ENCODE measurements around the gene XXYLT1.
"Not testable (repeated sequence)": the region's sequence is repeated elsewhere in the genome, so short reads cannot be mapped to it uniquely, and the experiment has no call there.

The XXYLT1 gene, protein sequence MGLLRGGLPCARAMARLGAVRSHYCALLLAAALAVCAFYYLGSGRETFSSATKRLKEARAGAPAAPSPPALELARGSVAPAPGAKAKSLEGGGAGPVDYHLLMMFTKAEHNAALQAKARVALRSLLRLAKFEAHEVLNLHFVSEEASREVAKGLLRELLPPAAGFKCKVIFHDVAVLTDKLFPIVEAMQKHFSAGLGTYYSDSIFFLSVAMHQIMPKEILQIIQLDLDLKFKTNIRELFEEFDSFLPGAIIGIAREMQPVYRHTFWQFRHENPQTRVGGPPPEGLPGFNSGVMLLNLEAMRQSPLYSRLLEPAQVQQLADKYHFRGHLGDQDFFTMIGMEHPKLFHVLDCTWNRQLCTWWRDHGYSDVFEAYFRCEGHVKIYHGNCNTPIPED

DNA sequence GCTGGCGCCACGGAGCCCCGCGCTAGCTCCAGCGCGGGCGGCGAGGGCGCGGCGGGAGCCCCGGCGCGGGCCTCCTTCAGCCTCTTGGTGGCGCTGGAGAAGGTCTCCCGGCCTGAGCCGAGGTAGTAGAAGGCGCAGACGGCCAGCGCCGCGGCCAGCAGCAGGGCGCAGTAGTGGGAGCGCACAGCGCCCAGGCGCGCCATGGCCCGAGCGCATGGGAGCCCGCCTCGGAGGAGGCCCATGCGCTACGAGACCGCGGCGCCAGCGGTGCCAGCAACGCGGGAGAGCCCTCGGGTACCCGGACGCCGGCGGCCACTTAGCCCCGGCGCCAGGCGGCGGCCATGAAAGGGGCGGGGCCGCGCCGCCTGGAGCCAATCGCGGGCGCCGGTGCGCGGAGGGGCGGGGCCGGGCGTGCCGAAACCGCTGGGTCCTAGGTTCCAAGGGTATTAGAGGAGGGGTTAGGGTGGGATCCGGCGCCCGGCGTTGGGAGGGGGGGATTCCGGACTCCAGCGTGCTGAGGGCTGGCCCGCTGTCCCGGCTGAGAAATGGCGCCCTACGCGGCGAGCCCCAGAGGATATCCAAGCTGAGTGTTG is at the start of gene XXYLT1:
XXYLT1 (minus strand) TSS at position 343 of the 593 bp plus-strand sequence; CDS start at position 242, 101 bp downstream.
- peak; percentile 70 for DNase-seq

DNA sequence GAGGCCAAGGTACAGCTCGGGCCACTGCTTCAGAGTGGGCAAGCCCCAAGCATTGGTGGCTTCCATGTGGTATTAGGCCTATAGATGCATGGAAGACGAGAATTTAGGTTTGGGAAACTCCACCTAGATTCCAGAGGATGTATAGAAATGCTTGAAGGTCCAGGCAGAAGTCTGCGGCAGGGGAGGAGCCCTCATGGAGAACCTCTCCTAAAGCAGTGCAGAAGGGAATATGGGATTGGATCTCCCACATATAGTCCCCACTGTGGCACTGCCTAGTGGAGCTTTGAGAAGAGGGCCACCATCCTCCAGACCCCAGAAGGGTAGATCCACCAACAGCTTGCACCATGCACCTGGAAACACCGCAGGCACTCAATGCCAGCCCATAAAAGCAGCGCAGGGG is 48.1 kb upstream of the XXYLT1 start:
- no peak for DNase-seq

DNA sequence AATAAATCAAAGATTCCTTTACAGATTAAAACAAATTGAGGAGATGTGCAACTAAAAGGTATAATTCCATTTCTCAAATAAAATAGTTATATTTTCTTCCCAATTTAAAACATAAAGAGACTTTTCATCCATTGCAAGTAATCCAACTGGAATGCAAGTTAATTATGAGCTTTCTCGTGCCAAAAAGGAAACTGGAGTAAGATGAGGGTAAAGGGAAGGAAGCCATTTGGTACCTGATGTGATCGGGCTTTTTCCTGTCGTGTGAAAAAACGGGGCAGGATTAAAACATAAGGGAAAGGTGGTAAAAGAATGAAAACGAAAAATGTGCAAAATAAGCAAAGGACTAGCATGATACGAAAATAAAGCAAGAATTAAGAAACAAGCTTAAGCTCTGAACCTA is 41.8 kb upstream of the XXYLT1 start:
- DNase-seq, result no peak

DNA sequence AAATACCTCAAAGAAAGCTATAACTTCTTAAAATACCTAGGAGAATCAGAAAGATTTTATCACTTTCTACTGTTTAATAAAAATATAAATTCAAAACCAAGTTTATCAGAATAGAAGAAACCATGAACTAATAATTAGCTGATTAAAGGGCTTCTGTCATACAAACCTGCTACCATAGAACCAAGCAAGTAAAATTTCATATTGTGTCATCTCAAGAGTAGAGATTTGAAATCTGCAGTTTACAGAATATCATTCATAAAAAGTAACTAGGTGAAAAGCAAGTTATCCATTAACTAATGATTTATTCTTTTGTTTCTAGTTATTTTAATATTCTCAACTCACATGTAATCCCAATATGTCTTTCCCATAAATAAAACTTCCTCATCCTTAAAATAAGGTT is 36.8 kb upstream of the XXYLT1 start:
- DNase-seq, result no peak

DNA sequence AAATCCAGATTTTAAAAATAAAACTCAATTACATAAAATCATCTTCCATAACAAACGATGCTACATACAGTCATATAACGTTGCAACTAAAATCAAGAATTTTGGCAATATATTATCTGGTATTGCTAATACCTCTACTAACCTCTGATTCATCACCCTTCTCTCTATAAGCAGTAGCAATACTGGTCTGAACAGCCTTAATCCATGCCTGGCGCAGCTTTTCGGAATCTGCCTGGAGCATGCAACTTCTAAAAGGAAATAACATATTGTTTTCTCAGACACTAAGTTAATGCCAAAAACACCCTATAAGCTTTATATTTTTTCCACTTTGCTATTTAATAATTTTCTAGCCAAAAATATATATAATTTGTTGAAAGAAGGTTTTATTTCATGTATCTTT is 35.4 kb upstream of the XXYLT1 start:
- no peak for DNase-seq

DNA sequence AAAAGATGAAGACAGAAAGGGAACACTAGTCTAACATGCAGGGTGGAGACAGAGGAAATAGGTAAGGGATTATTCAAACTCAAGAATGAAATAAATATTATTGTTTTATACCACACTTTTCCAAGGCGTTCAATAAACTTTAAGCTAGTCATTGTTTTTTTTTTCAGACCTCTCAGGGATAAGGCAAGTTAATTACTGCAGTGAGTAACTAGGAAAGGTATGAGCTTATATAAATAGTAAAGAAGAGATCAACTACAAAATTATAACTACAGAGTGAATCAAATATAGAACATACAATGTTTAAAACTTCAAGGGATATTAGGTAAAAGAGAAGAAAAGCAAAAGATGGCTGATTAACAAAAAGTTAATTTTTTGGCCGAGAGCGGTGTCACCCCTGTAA is 31.5 kb upstream of the XXYLT1 start:
- no peak for DNase-seq

DNA sequence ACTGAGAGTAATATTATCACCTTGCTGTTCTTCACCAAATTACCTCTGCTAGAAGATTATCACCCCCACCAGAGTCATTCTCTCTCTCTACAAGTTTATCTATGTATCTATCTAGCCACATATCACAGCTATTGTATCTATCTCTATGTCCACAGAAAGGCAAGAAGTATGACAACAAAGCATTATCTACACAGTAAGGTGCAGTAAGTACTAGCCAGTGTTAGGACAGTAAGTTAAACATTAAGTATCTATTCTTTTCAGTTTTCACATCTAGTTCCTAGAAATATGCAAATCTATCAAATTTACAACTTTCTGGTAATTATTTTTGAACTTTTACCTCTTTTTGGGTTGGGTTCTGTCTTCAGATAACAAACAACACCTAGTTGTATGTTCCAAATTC is 26.5 kb upstream of the XXYLT1 start:
- no peak for DNase-seq

DNA sequence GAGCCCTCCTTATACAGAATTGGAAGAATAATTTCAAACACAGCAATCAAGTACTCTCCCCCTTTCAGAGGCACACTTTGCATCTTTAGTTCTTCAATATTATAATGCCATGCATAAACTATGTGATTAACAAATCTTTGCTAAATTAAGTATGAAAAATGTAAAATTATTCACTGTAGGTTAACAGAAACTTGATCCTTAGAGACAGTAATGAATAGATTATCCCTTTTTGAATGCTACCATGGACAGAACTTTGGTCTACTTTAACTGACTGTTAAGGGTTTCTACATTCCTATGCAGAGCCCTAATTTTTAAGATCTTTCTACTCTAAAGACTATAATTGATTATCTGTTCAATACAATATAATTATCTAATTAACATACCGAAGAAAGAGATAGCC is 25.7 kb upstream of the XXYLT1 start:
- no peak for DNase-seq

DNA sequence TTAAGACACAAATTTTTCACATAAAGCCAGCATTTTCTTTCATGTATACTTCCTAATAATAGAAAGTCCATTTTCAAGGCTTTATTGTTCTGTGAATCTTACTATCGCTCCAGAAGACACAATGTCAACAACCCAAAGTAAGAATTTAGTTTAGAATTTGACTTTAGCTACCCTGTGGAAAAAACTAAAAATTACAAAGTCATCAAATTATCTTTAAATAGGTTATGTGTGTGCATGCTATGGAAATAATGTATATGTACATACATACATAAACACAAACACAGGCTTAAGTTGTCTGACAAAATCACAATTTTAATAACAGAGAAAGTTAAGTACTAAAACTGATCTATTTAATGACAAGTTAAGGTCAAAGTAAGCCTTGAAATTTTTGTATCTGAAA is 20.2 kb upstream of the XXYLT1 start:
- no peak for DNase-seq

DNA sequence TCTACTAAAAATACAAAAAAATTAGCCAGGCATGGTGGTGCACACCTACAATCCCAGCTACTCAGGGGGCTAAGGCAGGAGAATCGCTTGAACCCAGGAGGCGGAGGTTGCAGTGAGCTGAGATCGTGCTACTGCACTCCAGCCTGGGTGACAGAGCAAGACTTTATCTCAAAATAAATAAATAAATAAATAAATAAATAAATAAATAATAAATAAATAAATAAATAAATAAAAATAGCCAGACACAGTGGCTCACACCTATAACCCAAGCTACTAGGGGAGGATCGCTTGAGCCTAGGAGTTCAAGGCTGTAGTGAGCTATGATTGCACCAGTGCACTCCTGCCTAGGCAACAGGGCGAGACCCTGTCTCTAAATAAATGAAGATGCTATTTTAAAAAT is 19.7 kb upstream of the XXYLT1 start:
- not testable (repeated sequence) for DNase-seq

DNA sequence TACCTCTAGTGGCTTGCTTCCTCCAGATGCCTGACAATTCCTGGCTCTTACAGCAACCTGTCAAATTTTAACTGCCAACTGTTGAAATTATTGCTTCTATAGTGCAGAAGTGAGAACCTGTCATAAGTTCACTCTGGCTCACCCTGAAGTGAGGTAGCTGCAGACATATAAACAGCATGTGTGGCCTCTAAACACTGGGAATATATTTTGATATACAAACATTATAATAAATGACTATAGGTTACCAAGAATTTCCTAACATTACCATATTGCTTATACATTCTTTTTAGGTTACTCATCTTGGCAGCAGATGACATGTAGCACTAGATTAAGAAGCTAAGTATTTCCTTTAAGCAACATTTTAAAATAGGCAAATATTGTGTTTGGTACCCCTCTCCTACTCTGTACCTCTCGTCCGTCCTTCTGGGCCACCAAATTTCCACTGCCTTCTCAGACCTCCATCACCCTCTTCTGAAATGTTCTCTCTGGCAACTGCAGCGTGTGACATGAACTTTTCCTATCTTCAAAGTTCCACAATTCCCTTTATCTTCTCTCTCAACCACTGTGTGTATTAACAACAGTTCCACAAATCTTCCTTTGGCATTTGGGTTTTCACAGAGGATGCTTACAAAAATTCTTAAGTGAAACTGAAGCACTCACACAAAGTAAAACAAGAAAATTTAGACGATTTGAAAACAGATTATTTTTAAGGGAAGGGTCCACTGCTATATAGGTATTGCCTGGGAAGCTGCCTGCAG is 15.3 kb upstream of the XXYLT1 start:
- DNase-seq, result no peak

DNA sequence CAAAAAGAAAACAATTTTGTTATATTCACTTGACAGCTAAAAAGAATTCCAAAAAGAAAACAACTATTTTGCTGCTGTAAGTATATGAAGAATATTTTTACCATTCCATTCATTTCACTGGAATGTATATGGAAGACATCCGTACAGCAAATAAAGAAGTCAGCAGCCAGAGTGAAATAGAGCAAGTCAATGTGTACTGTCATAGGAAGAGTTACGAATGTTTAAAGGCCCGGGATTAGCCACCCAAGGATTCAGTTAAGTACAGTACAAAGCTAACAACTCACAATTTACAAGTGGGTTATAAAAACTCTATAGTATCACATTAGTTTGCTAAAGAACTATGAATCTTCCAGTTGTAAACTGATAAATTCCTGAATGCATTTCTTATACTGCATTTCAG is 14.4 kb upstream of the XXYLT1 start:
- DNase-seq, result no peak

DNA sequence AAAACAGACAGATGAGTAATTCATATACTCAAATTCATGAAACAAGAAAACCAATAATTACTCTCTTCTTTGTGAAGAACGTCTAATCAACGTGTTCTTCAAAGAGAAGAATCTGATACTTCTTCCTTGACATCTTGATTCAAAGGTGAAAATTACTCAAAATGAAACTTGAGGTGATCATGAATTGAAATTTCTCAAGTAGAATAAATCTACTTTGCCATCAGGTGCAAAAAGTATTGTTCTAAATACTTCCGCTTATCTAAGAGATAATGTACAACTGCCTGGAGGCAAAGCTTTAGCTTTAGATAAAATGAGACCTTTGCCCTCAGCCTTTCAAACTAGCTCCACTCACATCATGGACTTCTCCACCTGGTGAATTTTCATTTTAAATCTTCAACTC is 13.9 kb upstream of the XXYLT1 start:
- DNase-seq, result no peak

DNA sequence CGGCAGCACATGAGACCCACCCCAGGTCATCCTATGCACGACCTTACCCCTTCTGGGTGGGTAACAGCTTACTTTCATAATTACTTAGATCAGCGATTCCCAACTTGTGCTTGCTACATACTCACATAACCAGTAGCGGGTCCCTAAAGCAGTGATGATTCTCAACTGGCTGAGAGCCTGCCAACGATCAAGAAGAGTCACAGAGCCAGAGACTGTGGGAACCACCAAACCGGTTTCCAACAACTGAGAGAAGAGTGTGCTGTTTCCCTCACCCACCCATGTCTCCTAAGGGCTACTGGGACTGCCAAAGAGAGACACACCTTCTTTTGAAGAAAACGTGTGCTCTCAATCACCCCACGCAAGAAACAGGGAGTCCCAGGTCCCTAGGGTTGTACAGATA is 12.0 kb upstream of the XXYLT1 start:
- no peak for DNase-seq

DNA sequence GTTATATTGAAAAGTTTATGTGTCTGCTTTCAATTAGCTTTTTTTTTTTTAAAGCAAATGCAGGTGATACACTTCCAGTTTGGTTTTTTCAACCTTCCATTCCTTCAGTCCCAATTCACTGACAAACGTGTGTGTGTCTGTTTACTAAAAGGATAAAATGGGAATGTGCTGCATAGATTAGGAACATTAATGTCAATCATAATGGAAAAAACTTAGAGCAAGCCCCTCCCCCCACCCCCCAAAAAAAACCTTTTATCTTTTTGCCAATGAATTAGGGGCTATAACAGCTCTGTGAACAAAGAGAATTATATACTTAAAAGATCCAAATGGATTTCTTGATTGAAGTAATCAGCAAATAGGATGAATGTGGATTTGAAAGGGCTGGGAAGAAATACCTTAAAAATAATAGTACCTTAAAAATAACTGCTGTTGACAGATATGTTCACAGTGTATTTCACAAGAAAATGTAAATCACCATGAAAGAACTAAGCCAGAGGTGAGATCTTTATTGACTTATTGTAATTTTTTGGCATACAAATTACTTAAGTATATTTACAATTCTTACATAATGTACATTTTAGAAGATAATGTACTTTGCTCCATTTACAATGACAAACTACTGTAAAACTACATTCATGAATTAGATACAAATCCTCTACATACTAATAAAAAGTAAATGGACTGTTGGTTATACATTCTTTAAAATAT is 3.5 kb upstream of the XXYLT1 start:
- DNase-seq, result no peak

DNA sequence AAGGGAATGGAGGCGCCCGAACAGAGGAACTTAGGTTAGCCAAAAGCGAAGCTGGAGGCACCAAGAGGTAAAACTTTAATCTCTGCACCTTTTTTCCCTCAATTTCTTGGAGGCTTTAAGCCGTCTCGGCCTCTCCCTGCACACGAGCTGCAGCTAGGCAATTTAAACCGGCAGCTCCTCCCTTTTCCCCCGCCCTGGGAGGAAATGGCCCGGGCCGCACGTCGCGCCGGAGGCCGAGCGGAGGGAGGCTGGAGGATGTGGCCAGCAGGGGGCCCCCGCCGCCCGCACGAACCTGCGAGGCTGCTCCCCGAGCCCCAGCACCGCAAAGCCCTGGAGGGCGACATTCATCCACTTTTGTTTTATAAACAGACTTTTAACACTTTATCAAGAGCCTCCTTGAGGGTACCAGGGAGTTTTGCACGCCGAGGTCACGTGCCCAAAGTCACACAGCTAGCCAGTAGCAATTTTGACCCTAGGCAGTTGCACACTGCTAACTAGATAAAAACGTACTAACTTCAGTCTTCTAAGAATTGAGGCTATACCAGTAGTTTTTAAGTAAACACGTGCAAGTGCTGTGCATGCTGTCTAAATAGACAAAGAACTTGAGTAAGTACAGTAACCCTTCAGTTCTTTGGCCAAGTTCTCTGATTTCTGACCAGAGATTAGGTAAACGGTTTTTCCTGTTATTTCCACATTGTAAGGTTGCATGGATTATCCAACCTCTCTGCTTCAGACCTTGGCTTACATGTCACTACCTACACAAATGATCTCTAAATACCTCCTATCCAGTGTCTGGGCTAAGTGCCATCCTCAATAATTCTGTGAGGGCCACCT is 668 bp upstream of the XXYLT1 start:
- peak; percentile 70 for DNase-seq

DNA sequence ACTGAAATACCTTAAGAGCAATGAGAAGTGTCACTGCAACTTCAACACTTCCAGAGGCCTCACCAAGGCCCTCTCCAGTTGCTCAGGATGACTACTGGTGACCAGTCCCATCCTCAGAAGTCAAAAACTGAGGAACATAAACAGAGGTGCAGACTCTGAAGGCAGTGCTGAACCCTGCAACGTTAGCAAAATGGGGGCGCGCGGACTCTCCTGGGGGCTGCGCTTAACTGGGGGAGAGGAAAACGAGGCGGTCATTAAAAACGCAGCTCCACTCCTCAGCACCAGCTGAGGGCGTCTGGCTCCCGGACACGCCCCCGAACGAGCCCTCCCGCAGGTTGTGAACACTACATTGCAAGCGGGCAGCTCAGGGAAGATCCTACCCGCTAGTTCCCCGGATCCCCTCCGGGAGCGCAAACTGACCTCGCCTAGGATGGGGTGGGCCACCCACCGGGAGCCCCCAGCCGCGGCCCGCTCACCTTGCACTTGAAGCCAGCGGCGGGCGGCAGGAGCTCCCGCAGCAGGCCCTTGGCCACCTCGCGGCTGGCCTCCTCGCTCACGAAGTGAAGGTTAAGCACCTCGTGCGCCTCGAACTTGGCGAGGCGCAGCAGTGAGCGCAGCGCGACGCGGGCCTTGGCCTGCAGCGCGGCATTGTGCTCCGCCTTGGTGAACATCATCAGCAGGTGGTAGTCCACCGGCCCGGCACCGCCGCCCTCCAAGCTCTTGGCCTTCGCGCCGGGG is 711 bp downstream of the XXYLT1 start:
- no peak for DNase-seq

DNA sequence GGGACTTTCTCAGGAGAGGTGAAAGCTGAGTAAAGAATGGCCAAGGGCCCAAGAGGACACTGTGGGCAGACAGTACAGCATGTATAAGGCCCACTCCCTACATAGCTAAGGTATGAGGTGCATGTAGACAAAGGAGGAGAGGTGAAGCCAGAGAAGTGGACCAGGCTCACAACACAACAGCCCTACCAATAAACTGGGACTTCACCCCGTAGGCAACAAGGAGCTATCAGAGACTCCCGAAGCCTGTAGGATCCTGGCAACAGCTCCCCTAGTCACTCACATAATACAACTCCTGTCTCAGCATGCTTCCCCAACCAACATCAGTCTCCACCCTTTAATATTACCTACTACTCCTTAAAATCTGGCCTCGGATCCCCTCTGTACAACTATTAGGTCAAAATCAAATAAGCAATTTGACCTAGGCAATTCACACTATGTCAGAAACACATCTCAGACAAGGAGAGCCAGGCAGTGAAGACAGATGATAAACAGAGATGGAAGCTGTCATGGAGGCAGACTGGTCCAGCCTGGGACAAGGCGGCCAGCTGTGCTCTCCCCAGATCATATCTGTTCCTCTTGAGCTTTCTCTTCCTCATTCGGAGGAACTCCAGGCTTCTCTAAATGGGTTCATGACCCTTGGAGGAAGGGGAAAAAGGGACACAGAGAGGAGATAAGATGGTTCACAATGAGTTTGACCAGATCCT is 1.4 kb downstream of the XXYLT1 start:
- DNase-seq, result no peak

DNA sequence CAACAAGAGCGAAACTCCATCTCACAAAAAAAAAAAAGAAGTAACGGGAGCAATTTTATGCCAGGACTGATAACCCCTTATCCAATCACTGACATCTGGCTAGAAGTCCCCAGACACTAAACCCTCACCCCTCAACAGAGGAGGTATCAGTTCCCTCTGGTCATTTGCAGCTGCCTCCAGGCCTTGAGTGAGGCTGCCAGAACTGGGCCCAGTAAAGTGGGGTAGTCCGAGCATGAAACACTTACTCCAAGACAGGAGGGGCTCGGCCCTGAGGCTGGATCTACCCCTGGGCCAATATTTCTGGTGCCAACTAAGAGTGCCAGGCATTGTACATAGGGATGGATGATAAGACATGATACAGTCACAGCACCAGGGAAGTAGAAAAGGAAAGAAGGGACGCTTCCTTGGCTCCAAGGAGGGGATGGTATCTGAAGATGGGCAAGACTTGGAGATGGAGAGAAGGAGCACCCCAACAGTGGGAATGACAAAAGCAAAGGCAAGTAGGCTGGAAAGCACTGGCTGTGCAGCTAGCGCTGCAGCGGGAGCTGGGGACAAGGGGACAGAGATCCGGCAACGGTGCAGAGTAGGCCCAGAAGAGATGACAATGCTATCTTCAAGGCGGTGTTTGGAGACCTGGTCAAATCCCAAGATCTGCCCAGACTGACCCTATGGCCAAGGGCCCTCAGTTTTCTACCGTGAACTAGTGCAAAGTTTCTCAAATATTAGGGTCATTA is 2.2 kb downstream of the XXYLT1 start:
- DNase-seq, result no peak

DNA sequence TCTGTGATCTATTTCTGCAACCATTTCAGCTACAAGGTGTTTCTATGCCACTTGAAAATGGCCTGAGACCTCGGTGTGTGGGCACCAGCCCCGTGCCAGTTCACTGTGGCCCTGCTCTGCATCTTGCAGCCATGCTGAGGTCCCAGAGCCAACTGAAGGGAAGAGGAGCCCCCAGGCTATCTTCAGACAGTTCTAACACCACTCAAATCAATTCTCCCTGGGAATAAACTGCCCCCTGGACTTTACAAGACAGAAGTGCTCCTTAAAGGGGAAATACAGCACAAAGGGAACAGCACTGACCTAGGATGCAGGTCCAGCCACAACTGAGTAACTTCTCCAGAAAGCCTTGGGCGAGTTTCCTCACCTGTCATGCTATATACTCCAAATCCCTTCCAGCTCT is 3.9 kb downstream of the XXYLT1 start:
- no peak for DNase-seq
